Femur (tissue), 1 donor: ENCODE results near the gene INPP5B.

Experiments
- DNase-seq: peaks from one replicate; pipeline ENCODE4 v3.0.0-alpha.2; 2017

The INPP5B gene

DNA sequence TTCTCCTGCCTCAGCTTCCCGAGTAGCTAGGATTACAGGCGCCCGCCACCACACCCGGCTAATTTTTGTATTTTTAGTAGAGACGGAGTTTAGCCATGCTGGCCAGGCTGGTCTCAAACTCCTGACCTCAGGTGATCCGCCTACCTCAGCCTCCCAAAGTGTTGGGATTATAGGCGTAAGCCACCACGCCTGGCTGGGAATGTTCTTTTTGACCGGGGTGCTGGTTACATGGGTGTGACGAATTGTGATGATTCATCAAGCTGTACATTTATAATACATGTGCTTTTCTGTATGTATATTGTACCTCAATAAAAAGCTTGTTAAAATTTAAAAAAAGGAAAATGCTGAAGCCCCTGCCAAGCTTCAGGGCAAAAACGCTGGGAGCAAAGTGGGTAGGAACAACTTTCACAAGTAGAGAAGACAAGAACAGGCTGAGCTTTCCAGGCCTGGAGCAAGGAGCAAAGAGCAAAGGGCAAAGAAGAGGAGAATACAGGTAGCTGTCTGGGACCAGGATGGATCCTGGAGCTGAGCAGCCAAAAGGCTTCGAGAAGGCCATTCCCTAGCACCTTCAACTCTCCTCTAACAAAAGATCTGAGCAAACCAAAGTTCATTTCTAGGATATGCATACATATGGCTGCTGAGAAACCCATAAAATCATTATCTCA lies 118.3 kb downstream of the INPP5B start:
- no peak for DNase-seq

DNA sequence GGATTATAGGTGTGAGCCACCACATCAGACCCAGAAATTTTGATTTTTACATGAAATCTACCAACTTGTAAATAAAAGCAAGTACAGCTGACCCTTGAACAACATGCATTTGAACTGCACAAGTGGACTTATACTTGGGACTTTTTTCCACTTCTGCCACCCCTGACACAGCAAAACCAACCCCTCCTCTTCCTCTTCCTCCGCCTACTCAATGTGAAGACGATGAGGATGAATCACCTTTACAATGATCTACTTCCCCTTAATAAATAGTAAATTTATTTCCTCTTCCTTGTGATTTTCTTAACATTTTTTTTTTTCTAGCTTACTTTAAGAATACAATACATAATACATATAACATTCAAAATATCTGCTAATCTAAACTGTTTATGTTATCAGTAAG lies 121.3 kb downstream of the INPP5B start:
- DNase-seq, result no peak

DNA sequence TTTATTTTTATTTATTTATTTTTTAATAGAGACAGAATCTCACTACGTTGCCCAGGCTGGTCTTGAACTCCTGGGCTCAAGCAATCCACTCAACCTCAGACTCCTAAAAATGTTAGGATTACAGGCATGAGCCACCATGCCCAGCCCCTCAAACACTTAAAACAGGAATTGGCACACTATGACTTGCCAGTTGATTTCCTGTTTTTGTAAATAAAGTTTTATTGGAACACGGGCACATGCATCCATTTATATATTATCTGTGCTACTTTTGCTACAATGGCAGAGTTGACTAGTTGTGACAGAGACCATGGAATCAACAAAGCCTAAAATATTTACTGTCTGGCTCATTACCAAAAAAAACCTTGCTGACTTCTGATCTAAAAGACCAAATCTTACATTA lies 122.9 kb downstream of the INPP5B start:
- no peak for DNase-seq

- no peak for DNase-seq
Observed at GRCh38 chr1:37822906-37823815, 123.7 kb downstream of the INPP5B start.

- DNase-seq, result no peak
Observed at GRCh38 chr1:37821481-37821880, 125.4 kb downstream of the INPP5B start.

- DNase-seq, result no peak
Observed at GRCh38 chr1:37817481-37817880, 129.4 kb downstream of the INPP5B start.

DNA sequence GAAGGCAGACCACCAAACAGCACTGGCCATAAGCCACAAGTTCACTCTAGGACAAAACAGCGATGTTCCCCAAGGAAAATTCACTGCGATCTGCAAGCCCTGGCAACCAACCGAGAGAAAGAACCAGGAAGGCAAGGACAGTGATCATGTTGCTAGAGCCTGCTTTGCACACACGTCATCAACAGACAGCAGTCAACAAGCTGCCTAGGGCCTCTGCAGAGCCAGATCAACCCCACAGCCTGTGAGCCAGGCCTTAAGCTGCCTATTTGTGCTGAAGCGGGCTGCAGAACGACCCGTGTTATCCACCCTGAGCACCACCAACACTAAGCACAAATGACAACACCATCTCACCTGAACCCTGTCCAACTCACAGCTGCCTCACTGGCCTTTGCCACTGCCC lies 132.6 kb downstream of the INPP5B start:
- DNase-seq, result no peak

DNA sequence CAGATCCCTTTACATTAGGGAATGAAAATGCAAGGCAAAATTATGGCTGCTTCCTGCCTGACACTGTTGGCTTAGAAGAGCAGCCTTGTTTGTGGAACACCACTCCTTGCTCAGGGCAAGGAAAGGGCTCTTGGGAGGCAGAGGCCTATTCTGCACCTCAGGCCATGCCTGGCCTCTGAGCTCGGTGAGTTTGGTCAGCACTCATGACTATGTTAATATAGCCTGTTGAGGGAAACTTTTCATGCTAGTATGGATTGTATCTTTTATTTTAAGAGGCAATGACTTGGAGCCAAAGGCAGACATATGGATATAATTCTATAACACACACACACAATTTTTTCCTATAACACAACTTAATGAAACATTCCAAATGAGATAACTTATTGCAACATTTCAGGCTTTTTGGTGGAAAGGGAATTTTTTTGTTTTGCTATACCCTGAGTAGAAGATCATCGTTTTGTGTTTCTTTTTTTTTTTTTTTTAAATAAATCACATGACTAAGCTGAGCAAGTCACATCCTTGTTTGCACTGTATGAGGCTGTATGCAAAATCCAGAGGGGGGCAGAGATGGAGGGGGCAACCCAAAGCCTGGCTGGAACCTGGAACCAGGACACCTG lies 133.2 kb downstream of the INPP5B start:
- no peak for DNase-seq

- DNase-seq, result peak; percentile 78
Observed at GRCh38 chr1:37811027-37811655, 135.7 kb downstream of the INPP5B start.
